ENCODE data around the gene SHH. TPM values are rescaled to one million over a fixed set of nuclear protein-coding genes. Genes with fewer than 3 reads are reported as not detected.

SHH gene
- total RNA-seq, 1 experiment from 2014 or later: 0.26 TPM

- POLR2A ChIA-PET: no interaction called here
- DNase-seq (ENCODE audit: low spot score) (no peak), ATAC-seq (no peak)
- peak overlapping the region; percentile 39; the same call in 1 of the 2 replicates for H3K27ac Mint-ChIP-seq
- CTCF ChIA-PET: no interaction called here
- H3K36me3 Mint-ChIP-seq: peaks cover 51% of the 10 kb centered on the region
- H3K9me3 Mint-ChIP-seq: peaks cover 18% of the 10 kb centered on the region
- peaks cover 39% of the 10 kb centered on the region for H3K4me1 Mint-ChIP-seq
- no peak for TF ChIP-seq PRRX2 (CRISPR knock-in tag; IDR thresholded peaks at IDR 0.05)
- TF ChIP-seq GTF2I (CRISPR knock-in tag; conservative IDR thresholded peaks at IDR 0.05): no peak
- TF ChIP-seq PREB (CRISPR knock-in tag; IDR thresholded peaks at IDR 0.05; ENCODE audit: borderline replicate concordance): no peak
- no peak for TF ChIP-seq GRHL2 (CRISPR knock-in tag; IDR thresholded peaks at IDR 0.05; ENCODE audit: insufficient replicate concordance, severe bottlenecking)
- no peak for TF ChIP-seq ZNF317 (CRISPR knock-in tag; IDR thresholded peaks at IDR 0.05; ENCODE audit: borderline replicate concordance, low read depth)
- TF ChIP-seq ARID4B (CRISPR knock-in tag; IDR thresholded peaks at IDR 0.05; ENCODE audit: borderline replicate concordance): no peak
- no peak for TF ChIP-seq MLX (CRISPR knock-in tag; IDR thresholded peaks at IDR 0.05)
- no peak for TF ChIP-seq ZNF532 (CRISPR knock-in tag; IDR thresholded peaks at IDR 0.05; ENCODE audit: borderline replicate concordance)
- no peak for TF ChIP-seq SMAD3 (CRISPR knock-in tag; IDR thresholded peaks at IDR 0.05; ENCODE audit: borderline replicate concordance)
- TF ChIP-seq ZNF396 (CRISPR knock-in tag; IDR thresholded peaks at IDR 0.05; ENCODE audit: borderline replicate concordance): no peak
- no peak for TF ChIP-seq FOXP4 (CRISPR knock-in tag; IDR thresholded peaks at IDR 0.05)
- no peak for TF ChIP-seq ZMAT4 (CRISPR knock-in tag; IDR thresholded peaks at IDR 0.05)
- TF ChIP-seq CREM (CRISPR knock-in tag; IDR thresholded peaks at IDR 0.05): no peak
- no peak for TF ChIP-seq FOXK1 (CRISPR knock-in tag; IDR thresholded peaks at IDR 0.05)
- no peak for TF ChIP-seq MAX (CRISPR knock-in tag; IDR thresholded peaks at IDR 0.05)
- no peak for TF ChIP-seq ZNF671 (CRISPR knock-in tag; IDR thresholded peaks at IDR 0.05)
- H3K27me3 Mint-ChIP-seq (ENCODE audit: low read depth): no peaks in the 10 kb centered on the region
- no peak overlapping the region for H3K4me3 Mint-ChIP-seq
Measured at GRCh38 chr7:155759740-155760430, 52.4 kb downstream of the SHH start.

All from WTC11 (cell line).